Nucleus accumbens (tissue), 56 donors: ENCODE data around the gene GPATCH8.

Source experiments
- DNase-seq, 56 donors: peaks; one replicate each; lab custom pipeline; 2025; lab: John Stamatoyannopoulos, UW

The GPATCH8 gene

DNA sequence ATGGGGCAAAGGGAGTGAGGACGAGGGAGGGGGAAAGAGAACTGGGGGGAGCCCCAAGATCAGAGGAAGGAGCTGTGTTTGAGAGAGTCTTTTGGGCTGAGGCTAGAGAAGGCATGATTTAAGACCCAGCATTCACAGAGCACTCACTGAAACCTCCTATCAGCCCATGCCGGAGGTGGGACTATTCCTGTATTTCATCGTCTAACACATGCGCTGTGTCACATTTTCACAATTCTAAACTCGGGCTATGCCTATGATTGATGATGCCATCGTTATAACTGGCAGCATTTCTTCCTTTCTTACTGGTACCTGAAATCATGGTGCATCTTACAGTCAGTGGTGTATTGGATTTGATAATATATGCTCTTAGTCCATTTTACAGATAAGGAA is 143.1 kb downstream of the GPATCH8 start:
- DNase-seq = peak in 6 of 56 donors; percentile 22 to 55 (median 32)

DNA sequence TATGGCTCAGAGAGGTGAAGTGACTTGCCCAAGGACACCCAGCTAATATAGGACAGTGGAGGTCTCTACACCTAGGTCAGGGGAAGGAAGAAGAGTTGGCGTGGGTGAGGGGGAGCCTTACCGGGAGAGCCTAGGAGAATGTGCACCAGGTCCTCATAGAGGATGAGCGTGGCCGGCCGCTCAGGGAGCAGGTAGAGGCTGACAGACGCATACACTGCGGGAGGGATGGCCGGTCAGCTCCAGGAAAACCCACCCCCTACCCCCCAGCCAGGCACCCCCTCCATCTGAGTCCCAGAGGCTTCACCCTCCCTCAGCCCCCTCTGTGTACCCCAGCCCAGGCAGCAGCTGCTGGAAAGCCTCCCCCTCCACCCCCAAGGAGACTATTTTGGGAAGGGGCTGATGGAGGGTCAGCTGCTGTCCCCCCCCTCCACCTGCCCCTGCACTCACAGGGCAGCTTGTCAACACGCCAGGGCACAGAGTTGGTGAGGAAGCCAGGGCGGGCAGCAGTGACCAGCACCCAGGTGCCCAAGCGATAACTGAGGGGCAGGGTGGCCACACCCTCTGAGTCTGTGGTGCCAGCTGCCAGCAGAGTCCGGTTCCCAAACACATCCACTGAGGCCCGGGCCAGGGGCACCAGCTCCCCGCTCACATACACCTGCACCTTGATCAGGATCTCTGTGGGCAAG is 143.6 kb downstream of the GPATCH8 start:
- no peak for DNase-seq

GRCh38 chr17:44359006-44359405 is 144.2 kb downstream of the GPATCH8 start:
- DNase-seq = no peak

DNA sequence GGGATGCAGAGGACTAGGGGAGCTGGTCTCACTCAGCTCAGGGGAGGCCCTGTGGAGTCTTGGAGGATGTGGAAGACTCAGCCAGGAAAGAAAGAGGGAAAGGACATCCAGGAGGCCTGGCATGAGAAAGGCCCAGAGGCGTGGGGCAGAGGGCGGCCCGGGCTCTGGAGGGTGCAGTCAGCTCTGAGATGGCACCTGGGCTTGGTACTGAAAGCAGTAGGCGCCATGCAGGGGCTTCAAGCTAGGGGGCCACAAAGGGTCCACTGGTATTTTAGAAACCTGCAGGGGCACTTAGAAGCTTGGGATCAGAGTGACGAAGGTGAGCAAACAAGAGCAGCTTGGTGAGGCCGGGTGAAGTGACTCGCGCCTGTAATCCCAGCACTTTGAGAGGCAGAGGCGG is 145.1 kb downstream of the GPATCH8 start:
- DNase-seq = no peak

- no peak for DNase-seq
Measured at GRCh38 chr17:44356241-44356640, 147.0 kb downstream of the GPATCH8 start.

GRCh38 chr17:44355642-44356099 is 147.5 kb downstream of the GPATCH8 start:
- DNase-seq = no peak

DNA sequence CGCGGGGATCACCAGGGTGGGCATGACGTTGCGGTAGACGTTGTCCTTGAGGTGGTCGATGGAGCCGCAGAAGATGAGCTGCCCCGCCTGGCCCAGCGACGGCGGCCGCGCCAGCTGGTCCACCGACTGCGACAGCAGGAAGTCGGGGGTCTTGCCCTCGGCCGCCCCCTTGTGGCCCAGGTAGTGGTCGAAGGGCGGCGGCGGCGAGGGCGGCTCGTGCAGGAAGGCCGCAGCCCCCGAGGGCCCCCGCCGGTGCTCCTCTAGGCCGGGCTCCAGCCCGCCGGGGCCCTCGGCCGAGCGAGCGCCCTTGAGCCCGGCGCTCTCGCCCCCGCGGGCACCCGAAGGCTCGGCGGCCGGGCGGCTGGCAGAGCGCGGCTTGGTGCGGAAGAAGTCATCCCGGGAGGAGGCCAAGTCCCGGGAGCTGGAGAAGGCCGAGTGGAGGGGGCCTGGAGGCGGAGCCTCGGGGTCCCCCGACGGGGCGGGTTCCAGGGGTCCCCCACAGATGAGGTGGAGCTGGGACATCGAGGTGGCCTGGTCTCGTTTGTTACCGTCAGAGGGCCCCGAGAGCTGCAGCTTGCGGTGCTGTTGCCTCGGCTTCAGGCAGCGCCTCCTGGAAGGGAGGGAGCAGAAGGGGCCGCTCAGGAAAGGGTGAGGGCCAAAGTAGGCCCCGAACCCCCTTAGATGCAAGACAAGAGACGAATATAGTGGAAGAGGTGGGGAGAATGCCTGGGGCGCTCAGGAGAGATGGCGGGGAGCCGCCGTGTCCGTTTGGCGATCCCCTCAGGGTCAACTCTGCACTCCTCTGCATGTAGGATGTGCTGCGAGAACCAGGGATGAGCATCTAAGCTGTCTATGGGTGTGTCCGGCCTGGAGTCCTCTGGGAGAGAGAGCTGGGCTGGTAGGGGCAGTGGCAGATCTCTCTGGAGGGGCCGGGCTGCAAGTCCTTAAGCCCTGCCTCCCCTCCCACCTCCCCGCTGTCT is 148.3 kb downstream of the GPATCH8 start:
- DNase-seq = no peak

DNA sequence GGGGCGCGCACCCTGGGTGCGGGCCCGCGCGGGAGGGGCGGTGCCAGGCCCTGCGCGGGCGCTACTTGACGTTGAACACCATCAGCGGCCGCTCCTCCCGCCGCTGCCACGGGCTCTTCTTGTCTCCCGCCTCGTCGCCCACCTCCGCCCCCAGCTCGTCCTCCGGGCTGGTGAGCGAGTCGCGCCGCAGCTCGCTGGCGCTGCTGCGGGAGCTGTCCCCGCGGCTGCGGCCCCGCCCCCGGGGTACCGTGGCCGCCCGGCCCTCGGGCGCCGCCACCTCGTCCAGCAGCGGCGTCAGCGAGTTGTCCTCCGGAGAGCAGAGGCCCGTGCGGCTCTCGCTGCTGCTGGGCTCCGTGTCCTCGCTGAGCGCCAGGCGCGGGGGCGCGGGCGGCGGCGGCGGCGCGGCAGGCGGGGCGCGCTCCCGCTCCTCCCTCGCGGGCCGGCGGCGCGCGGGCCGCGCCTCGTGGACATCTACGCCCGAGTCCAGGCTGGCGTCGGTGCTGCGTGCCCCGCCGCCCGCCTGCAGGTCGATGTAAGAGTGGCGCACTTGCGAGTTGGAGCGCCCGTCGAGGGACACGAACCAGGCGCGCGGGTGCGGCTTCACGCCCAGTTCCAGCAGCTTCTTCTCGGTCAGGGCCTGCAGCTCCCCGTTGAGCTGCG is 149.4 kb downstream of the GPATCH8 start:
- peak in 1 of 56 donors; percentile 30 for DNase-seq

DNA sequence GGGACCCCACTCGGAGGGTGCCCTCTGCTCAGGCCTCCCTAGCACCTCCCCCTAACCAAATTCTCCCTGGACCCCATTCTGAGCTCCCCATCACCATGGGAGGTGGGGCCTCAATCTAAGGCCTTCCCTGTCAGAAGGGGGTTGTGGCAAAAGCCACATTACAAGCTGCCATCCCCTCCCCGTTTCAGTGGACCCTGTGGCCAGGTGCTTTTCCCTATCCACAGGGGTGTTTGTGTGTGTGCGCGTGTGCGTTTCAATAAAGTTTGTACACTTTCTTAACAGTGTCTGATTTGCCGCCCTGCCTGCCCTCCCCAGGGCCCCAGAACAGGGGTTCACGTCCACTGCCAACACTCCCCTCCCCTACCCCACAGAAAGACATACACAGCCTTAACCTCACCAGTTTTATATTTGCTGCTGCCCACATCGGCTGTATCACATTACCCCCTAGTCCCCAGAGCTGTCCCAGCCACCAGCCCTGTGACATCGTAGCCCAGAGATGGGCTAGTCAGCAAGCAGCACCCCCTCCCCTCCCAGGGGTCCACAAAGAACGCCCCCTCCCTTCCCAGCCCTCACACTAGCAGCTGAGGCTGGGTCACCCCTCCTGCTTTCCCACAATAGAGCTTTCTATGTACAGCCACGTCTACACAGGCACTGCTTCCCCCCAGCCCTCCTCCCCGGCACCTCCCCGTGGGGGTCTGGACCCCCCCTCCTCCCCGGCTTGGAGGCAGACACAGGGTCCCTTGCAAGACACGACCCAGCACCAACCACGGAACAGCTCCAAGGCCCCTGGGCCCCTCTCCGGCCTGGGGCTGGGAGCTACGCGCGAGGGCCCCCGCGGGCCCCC is 150.2 kb downstream of the GPATCH8 start:
- no peak for DNase-seq

DNA sequence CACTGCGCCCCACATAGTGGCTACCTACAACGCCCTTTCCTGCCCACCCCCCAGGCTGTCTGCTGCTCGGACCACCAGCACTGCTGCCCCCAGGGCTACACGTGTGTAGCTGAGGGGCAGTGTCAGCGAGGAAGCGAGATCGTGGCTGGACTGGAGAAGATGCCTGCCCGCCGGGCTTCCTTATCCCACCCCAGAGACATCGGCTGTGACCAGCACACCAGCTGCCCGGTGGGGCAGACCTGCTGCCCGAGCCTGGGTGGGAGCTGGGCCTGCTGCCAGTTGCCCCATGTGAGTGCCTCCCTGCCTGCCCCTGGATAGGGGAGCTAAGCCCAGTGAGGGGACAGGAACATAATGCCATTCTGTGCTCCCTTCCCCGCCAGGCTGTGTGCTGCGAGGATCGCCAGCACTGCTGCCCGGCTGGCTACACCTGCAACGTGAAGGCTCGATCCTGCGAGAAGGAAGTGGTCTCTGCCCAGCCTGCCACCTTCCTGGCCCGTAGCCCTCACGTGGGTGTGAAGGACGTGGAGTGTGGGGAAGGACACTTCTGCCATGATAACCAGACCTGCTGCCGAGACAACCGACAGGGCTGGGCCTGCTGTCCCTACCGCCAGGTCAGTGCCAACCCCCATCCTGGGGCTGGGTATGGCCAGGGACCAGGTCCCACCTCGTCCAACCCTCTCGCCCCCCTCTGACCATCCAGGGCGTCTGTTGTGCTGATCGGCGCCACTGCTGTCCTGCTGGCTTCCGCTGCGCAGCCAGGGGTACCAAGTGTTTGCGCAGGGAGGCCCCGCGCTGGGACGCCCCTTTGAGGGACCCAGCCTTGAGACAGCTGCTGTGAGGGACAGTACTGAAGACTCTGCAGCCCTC is 151.0 kb downstream of the GPATCH8 start:
- DNase-seq = no peak

GRCh38 chr17:44351464-44351863 is 151.7 kb downstream of the GPATCH8 start:
- no peak for DNase-seq

- peak in 42 of 56 donors; percentile 5 to 81 (median 37) for DNase-seq
Measured at GRCh38 chr17:44350733-44351226, 152.4 kb downstream of the GPATCH8 start.

DNA sequence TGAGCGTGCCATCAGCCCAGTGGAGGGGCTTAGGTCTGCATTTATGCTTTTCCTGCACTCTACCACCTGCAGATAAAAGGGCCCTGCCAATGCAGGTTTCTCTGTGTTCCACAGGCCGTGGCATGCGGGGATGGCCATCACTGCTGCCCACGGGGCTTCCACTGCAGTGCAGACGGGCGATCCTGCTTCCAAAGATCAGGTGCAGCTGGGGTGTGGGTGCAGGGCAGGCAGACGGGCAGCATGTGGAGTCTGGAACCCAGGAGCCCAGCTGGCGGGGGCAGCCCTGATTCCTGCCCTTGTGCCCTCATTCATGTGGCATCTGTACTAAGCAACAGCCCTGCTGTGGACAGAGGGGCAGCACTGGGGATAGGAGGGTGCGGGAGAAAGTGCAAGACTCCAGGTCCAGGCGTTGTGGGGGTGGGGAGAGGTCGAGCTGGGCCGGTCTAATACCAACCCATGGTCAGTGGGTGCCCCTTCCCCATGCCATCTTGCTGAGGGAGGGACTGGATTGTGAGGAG is 153.6 kb downstream of the GPATCH8 start:
- DNase-seq = no peak

DNA sequence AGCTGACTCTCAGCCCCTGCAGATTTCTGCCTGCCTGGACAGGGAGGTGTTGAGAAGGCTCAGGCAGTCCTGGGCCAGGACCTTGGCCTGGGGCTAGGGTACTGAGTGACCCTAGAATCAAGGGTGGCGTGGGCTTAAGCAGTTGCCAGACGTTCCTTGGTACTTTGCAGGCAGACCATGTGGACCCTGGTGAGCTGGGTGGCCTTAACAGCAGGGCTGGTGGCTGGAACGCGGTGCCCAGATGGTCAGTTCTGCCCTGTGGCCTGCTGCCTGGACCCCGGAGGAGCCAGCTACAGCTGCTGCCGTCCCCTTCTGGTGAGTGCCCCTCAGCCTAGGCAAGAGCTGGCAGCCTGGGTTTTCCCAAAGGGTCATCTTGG is 154.2 kb downstream of the GPATCH8 start:
- DNase-seq = no peak

DNA sequence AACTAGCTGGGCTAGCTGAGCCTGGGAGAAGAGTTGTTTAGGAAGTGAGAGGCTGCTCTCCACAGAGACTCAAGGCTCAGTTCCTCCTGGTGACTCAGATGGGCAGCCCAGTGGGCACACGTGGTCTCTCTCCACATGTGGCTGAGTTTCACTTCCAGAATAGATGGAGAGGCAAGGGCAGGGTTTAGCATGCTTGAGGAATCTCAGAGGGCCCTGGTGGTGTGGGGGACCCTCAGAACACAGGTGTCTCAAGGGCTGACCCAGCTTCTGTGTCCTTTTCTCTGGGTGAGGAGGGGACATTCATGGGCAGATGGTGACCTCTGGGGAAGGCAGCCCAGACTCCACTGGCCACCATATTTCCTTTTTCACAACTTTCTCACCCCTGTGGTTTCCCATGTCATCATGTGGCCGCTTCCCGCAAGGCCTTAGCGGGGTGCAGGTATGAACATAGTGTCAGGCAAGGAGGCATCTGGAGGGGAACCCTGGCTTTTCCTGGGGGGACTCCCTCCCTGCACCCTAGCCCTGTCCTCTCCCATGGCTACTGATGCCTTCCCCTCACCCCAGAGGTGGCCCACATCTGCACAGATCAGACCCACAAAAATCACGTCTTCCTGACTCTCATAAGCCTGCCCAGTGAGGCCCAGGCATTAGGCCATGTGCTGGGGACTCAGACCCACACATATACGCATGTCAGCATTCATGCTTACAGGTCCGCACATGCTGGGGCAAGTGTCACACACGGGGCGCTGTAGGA is 154.8 kb downstream of the GPATCH8 start:
- peak in 16 of 56 donors; percentile 8 to 56 (median 20) for DNase-seq
